HS-27A (cell line): ENCODE results near the gene NKIRAS1.

Experiments used
- DNase-seq: peaks from one replicate; pipeline ENCODE4 v3.0.0-alpha.2; 2012; ENCODE audit warnings: low read depth, missing footprints

NKIRAS1 gene

GRCh38 chr3:23916886-23917678 lies at the start of gene NKIRAS1, which contains the start of gene RPL15:
TSS of gene NKIRAS1 (minus strand) at chr3:23916990. CDS start at chr3:23910904, 6,086 bp downstream.
TSS of gene RPL15 (plus strand) at chr3:23917132. CDS start at chr3:23917860, 728 bp downstream.
- peak; percentile 95 for DNase-seq

- no peak for DNase-seq
These were observed 49.5 kb upstream of the NKIRAS1 start for GRCh38 chr3:23966328-23966727.

- DNase-seq = no peak
These were observed 47.9 kb upstream of the NKIRAS1 start for GRCh38 chr3:23964537-23965235.

- DNase-seq = no peak
These were observed 45.1 kb upstream of the NKIRAS1 start for GRCh38 chr3:23961913-23962312.

GRCh38 chr3:23961066-23961465 lies 44.3 kb upstream of the NKIRAS1 start:
- no peak for DNase-seq

- DNase-seq = no peak
These were observed 43.9 kb upstream of the NKIRAS1 start for GRCh38 chr3:23960649-23961048.

GRCh38 chr3:23959135-23959900 lies 42.5 kb upstream of the NKIRAS1 start:
- DNase-seq = peak; percentile 80

GRCh38 chr3:23956701-23957100 lies 39.9 kb upstream of the NKIRAS1 start:
- DNase-seq = no peak

GRCh38 chr3:23954144-23954543 lies 37.4 kb upstream of the NKIRAS1 start:
- DNase-seq = no peak

GRCh38 chr3:23953523-23953922 lies 36.7 kb upstream of the NKIRAS1 start:
- no peak for DNase-seq

- DNase-seq = no peak
These were observed 35.9 kb upstream of the NKIRAS1 start for GRCh38 chr3:23952646-23953045.

- no peak for DNase-seq
These were observed 33.5 kb upstream of the NKIRAS1 start for GRCh38 chr3:23950293-23950692.

GRCh38 chr3:23949784-23950183 lies 33.0 kb upstream of the NKIRAS1 start:
- DNase-seq = no peak

GRCh38 chr3:23948761-23949160 lies 32.0 kb upstream of the NKIRAS1 start:
- no peak for DNase-seq

GRCh38 chr3:23945913-23946687 lies 29.3 kb upstream of the NKIRAS1 start:
- peak; percentile 84 for DNase-seq

- no peak for DNase-seq
These were observed 28.8 kb upstream of the NKIRAS1 start for GRCh38 chr3:23945663-23945912.

GRCh38 chr3:23944861-23945662 lies 28.3 kb upstream of the NKIRAS1 start, which contains the start of gene NR1D2:
TSS of gene NR1D2 (plus strand) at chr3:23945286. CDS start at chr3:23945579, 293 bp downstream.
- DNase-seq = no peak

- DNase-seq = no peak
These were observed 27.4 kb upstream of the NKIRAS1 start for GRCh38 chr3:23944007-23944783.

GRCh38 chr3:23942546-23942945 lies 25.8 kb upstream of the NKIRAS1 start:
- DNase-seq = no peak

- DNase-seq = no peak
These were observed 24.6 kb upstream of the NKIRAS1 start for GRCh38 chr3:23941440-23941839.
